Activated naive CD4-positive, alpha-beta T cell treated with anti-CD3 and anti-CD28 coated beads, Interleukin-2, amount 50 U/mL, for 16 hours (primary cell): ENCODE results near the gene ZNF566.
"Not testable (repeated sequence)": the region's sequence is repeated elsewhere in the genome, so short reads cannot be mapped to it uniquely, and the experiment has no call there.

Experiments used
- DNase-seq: peaks from one replicate; pipeline ENCODE4 v3.0.0-alpha.2; 2020

Gene ZNF566

DNA sequence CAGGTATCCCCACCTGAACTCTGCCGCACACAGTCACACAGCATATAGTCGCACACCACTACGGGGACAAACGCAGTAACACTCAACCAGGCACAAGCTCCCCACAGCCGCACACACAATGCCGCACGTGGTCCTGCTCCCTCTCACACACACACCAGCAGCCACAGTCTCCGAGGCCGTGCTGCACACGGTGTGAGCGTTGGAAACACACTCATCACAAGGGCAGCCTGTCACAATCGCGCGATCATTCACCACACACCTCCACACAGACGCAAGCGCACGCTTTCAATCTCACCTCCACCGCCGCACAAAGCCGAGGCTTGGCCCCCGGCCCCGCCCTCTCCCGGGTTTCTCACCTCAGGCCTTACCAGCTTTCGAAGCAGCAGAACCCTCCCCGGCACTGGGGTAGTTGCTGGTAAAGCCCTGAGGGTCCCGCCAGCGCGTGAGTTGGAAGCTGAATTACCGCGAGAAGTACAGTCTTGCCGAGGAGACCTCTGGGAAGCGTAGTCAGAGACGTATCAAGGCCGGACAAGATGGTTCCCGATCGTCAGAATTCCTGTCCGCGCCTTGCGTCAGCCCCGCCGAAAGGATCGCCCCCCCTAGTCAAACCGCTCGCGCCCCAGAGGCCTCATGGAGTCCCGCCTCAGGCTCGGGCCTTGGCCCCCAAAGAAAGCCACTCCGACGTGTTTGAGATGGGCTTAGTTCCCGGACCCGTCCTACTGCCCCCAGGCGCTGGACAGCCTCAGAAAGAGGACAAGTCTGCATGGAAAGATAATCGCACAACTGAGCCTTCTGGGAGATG lies at the start of gene ZNF566:
ZNF566 (minus strand) TSS at position 444 of the 802 bp plus-strand sequence. CDS start 13,004 bp downstream, outside the sequence.
- DNase-seq = peak; percentile 96

DNA sequence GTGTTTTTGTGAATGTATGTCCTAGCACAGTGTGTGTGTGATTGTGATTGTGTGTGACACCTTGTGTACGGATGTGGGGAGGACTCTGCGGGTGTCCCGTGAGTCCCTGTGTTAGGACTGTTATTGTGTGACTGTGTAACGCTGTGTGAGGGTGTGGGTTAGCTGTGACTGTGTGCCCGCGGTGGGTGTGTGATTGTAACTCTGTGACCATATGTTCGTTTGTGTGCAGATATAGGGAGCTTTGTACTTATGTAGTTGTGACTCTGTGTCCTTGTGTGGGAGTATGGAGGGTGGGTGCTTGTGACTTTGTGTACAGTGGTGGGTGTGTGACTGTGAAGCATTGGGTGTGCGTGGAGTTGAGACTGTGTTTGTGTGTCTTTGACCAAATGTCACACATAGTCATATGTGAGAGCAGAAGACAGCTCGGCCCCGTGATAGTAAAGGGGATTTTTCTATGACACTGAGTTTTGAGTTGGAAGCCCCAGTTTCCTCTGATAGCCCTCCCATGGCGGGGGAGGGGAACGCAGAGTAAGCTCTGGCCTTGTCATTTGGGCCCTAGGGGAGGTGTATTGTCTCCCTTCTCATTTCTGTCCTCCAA lies 39.7 kb upstream of the ZNF566 start:
- DNase-seq = no peak

DNA sequence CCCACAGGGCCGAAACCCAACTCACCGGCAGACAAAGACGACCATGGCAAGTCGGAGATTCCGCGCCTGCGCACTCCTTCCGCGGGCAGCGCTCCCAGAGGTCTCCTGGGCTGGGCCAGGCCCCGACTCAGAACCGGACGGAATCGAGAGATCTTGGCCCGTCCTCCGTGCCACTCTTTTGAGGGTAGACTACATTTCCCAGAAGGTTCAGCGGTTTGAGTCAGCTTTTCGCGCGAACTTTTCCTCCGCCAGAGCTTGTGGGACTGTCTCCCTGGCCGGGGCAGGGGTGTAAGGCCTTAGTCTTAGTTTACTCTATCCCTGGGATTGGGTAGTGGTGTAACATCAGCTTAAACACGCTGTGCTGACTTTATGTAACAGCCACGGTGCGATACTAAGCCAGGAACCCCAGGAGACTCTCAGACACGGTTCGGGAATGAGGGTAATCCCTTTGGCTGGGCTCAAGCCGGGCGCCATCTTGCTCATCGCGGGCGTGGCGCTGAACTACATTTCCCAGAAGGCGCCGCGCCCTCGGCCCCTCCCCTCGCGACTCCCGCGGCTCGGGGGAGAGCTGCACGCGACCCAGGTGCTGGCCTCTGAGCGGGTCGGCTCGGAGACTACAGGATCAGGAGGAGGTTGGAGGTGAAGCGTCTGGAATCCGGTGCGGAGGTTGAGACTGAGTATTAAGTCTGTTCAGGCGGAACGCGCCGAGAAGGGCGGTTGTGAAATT lies 39.0 kb upstream of the ZNF566 start, which contains the start of gene ZNF260:
ZNF260 (minus strand) TSS at position 78 of the 727 bp plus-strand sequence. CDS start 13,033 bp downstream, outside the sequence.
- peak; percentile 93 for DNase-seq

DNA sequence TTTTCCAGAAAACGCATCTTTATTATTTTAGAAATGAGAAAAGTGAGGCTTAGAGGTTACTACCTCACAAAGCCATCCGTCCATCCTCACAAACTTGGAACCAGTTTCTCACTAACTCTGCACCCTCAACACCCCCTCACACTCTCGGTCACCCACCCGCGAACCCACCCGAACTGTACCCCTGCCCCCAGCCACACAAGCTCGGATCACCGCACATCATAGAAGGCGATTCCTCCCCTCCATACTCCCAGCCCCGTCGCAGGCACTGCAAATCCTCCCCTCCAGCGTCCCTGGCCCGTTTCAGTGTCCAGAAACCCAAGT lies 38.5 kb upstream of the ZNF566 start:
- DNase-seq = no peak

DNA sequence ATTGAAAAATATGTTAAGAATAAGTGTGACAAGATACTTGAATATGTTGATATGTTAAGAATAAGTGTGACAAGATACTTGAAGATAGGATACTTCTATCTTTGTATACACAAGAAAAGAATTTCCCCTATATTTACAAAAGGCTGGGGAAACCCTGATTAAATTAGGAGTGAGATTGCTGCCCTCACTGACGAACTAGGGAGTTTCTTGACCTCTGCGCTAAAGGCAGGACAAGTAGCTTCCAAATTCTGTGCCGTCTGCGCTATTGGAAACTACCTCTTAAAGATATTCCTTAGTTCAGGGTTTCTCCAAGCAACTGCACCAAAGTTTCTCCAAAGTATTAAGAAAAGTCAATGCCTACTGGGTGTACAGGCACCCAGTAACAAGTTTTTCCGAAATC lies 38.0 kb upstream of the ZNF566 start:
- no peak for DNase-seq

DNA sequence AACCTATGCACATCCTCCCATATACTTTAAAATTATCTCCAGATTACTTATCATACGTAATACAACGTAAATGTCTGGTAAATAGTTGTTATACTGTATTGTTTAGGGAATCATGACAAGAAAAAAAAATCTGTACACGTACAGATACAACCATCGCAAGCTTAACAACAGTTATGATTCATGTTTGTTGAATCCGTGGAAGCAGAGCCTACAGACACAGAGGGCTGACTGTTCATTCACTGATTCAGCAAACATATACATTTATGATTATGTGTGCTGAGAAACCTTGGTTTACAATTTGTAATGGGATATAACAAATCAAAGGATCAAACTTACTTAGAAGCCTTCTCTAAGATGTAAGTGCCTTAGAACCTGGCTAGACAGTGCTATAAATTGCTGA lies 37.2 kb upstream of the ZNF566 start:
- no peak for DNase-seq

DNA sequence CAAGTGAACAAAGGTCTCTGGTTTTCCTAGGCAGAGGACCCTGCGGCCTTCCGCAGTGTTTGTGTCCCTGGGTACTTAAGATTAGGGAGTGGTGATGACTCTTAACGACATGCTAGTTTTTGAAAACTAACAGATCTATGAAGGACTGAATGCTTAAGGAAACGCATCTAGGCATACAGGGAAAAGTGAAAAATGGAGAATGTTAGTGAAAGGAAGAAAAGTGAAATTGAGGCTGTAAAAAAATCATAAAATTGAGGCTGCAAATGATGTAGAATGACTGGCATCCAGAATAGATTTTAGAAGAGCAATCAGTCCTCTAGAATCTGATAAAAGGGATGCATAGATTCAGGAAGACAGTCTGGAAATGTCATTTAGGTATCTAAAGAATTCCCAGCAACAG lies 35.3 kb upstream of the ZNF566 start:
- DNase-seq = no peak

DNA sequence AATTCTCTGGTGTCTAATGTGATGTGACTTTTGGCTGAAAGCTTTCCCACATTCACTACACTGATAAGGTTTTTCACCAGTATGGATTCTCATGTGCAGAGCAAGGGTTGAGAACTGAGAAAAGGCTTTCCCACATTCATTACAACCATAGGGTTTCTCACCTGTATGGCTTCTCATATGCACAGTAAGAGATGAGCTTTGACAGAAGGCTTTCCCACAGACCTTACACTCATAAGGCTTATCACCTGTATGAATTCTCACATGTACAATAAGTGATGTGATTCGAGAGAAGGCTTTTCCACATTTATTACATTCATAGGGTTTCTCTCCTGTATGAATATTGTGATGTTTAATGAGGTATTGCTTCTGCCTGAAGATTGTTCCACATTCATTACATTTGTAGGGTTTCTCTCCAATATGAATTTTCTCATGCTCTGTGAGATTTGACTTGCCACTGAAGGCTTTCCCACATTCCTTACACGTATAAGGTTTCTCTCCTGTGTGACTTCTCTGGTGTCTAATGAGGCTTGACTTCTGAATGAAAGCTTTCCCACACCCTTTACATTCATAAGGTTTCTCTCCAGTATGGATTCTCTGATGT lies 24.8 kb upstream of the ZNF566 start:
- no peak for DNase-seq

DNA sequence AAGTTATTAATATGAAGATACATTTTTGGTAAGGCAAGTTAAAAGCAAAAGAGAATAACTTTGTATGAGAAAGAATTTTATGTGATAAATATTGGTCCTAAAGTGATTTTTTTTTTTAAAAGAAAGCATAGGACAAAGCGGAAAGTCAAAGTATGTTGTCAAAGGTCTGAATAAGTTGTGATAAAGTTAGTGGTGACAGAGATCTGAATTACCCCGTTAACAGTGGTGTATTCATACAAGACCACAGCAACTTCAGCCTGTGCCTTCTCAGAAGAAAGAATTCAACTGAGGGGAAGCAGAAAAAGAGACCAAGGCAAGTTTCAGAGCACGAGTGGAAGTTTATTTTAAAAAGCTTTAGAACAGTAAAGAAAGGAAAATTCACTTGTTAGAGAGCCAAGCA lies 19.0 kb upstream of the ZNF566 start:
- no peak for DNase-seq

DNA sequence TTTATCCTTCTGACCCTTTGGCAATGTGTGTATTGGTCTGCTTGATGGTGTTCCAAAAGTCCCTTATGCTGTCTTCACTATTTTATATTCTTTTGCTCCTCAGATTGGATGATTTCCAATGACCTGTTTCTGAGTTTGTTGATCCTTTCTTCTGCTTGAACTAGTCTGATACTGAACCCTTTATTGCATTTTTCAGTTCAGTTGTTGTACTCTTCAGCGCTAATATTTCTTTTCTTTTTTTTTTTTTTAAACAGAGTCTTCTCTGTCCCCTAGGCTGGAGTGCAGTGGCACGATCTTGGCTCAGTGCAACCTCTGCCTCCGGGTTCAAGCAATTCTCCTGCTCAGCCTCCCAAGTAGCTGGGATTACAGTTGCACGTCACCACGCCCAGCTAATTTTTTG lies 12.6 kb upstream of the ZNF566 start:
- DNase-seq = no peak

DNA sequence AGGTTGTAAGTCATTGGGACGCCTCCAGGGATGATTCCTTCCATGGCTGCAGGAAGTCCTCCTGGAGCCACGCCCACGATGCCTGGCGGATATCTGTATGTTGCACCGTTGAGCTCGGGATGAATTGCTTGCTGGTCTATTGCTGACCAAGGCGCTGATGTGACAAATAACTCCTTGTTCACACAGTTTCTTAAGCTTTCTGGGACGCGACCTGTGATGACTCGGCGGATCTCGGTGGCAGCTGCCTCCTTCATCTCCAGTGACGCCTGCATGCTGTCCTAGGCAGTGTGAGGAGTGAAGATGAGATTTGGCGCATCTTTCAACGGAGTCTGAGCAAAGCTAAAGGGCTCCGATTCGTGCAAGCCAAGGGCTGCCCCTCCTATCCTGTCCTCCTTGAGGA lies 7.6 kb upstream of the ZNF566 start:
- DNase-seq = no peak

DNA sequence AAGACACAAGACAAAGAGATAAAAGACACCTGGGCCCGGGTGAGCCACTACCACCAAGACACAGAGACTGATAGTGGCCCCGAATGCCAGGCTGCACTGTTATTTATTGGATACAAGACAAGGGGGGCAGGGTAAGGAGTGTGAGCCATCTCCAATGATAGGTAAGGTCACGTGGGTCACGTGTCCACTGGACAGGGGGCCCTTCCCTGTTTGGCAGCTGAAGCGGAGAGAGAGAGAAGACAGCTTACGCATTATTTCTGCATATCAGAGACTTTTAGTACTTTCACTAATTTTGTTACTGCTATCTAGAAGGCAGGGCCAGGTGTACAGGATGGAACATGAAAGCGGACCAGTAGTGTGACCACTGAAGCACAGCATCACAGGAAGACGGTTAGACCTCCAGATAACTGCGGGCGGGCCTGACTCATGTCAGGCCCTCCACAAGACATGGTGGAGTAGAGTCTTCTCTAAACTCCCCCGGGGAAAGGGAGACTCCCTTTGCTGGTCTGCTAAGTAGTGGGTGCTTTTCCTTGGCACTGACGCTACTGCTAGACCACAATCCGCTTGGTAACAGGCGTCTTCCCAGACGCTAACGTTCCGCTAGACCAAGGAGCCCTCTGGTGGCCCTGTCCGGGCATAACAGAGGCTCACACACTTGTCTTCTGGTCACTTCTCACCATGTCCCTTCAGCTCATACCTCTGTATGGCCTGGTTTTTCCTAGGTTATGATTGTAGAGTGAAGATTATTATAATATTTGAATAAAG lies 3.5 kb upstream of the ZNF566 start:
- DNase-seq = not testable (repeated sequence)

DNA sequence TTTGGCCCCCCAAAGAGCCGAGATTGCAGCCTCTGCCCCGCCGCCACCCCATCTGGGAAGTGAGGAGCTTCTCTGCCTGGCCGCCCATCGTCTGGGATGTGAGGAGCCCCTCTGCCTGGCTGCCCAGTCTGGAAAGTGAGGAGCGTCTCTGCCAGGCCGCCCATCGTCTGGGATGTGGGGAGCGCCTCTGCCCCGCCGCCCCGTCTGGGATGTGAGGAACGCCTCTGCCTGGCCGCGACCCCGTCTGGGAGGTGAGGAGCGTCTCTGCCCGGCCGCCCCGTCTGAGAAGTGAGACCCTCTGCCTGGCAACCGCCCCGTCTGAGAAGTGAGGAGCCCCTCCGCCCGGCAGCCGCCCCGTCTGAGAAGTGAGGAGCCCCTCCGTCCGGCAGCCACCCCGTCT lies 1.5 kb upstream of the ZNF566 start:
- DNase-seq = not testable (repeated sequence)

DNA sequence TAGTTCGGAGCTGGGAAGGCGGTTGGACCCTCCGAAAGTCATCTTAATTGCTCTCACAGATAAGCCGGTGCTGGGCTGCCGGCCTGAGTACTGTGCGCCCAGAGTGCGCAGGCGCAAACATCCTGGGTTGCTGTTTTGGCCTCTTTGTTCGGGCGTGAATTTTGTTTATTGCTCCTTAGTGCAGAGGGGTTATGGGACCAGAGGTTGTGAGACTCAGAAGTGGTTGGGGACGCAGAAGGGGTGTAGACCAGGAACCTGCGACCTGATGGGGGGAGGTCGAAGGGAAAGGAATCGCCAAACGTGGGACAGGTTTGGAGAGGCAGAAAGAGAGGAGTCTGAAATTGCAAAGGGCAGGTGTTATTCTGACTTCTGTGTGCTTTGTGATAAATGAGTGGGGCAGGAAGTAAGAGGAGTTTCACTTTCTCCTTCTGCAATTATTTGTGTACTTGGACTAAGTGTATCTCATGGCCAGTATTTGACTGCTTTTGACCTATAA lies 607 bp upstream of the ZNF566 start:
- DNase-seq = peak; percentile 73

DNA sequence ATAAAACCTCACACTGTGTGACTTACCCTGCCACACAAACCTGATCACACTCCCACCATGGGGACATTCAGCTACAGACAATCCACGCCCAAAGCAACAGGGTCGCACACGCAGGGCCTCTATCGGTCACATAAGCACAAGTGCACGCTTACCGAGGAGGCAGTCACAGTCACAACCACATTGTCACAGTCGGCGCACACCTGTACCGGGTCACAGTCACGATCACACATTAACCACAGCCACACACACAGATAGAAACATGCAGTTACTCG lies 579 bp downstream of the ZNF566 start:
- DNase-seq = peak; percentile 57

DNA sequence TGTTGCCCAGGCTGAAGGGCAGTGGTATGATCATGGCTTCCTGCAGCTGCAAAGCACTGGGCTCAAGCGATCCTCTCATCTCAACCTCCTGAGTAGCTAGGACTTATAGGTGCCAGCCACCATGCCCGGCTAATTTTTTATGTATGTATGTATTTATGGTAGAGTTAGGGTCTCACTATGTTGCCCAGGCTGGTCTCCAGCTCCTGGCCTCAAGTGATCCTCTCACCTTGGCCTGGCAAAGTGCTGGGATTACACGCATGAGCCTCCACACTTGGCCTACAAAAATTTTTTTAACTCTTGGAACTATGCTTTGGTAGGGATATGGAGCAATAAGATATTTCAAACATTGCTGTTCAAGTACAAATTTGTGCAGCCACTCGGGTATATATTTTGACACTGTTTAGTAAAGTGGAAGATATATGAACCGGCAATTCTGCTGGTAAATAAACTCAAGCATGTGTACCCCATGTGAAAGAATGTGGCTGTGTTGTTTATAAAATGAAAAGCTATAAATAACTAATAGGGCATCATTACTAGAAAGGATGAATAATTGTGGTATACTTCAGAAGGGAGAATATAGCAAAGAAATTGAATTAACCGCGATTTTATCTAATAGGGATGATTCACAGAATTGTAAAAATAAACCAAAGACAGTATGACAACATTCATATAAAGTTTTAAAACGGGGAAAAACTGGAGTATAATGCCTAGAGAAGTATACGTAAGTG lies 1.1 kb downstream of the ZNF566 start:
- DNase-seq = no peak

DNA sequence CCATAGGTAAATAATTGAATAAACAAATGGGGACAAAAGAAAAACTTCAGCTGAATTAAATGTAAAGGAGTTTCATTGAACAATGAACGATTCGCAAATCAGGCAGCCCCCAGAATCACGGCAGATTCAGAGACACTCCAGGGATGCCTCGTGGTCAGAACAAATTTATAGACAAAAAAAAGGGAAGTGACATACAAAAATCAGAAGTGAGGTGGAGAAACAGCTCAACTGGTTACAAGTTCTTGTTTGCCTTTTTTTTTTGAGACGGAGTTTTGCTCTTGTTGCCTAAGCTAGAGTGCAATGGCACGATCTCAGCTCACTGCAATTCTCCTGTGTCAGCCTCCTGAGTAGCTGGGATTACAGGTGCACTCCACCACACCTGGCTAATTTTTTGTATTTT lies 5.7 kb downstream of the ZNF566 start:
- no peak for DNase-seq

DNA sequence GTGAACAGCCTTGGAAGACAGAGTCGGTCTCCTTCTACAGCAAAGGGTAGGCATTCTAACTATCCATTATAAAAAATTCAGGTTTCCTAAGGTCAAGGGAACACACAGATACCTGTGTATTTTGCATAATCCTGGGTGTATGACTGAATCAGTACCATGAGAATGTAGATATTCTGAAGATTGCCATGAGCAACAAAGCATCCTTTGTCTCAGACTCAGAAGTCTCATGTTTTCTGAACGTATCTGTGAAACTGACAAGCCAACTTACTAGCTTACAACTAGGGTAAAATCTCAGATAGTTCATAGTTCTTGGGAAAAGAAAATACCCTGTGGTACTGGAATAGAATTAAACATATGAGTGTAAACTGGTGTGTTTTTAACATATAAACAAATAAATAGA lies 6.5 kb downstream of the ZNF566 start:
- no peak for DNase-seq

DNA sequence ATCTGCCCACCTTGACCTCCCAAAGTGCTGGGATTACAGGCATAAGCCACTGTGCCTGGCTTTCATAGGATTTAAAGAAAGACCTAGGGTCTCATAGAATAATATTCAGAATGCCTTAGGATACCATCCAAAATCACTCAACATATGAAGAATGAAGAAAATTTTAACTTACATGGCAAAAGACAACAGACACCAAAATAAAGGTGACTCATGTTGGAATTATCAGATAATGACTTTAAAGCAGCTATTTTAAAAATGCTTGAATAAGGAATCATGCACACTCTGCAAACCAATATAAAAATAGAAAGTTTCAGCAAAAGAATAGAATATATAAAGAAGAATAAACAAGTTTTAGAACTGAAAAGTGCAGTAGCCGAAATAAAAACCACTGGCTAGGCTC lies 29.3 kb downstream of the ZNF566 start:
- DNase-seq = no peak

DNA sequence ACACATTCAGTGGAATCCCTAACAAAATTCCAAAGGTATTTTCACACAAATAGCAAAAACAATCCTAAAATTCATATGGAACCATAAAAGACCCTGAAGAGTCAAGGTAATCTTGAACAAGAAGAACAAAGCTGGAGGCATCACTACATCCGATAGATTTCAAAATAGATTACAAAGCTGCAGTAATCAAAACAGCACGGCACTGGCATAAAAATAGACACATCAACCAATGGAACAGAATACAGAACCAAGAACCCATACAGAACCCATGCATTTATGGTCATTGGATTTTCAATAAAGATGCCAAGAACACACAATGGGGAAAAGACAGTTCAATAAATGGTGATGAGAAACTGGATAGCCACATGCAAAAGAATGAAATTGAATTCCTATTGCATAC lies 32.5 kb downstream of the ZNF566 start:
- no peak for DNase-seq

DNA sequence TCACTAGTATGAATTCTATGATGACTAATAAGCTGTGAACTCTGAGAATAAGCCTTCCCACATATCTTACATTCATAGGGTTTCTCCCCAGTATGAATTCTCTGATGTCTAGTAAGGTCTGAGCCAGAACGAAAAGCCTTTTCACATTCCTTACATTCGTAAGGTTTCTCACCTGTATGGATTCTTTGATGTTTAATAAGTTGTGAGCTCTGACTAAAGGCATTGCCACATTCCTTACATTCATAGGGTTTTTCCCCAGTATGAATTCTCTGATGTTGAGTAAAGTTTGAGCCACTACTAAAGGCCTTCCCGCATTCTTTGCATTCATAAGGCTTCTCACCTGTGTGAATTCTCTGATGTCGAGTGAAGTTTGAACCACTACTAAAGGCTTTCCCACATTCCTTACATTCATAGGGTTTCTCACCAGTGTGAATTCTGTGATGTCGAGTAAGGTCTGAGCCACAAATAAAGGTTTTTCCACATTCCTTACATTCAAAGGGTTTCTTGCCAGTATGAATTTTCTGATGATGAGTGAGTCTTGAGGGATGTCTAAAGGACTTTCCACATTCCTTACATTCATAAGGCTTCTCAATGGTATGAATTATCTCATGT lies 40.2 kb downstream of the ZNF566 start:
- no peak for DNase-seq

DNA sequence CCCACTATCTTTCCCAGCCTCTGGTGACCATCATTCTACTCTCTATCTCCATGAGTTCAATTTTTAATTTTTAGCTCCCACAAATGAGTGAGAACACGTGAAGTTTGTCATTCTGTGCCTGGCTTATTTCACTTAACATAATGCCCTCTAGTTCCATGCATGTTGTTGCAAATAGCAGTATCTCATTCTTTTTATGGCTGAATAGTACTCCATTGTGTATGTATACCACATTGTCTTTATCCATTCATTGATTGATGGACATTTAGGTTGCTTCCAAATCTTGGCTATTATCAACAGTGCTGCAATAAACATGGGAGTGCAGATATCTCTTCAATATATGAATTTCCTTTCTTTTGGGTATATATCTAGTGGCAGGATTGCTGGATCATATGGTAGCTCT lies 48.0 kb downstream of the ZNF566 start:
- no peak for DNase-seq
